Type B pancreatic cell (in vitro differentiated cells): ENCODE results near the gene PTPRM. TPM values are rescaled to one million over a fixed set of nuclear protein-coding genes. Genes with fewer than 3 reads are reported as not detected.

Source experiments
- DNase-seq: peaks from one replicate; pipeline ENCODE4 v3.0.0; 2021; ENCODE audit warnings: mixed read lengths; ENCODE audit not compliant: unreplicated experiment; ENCODE audit errors: extremely low spot score
- H3K27ac Mint-ChIP-seq: 2 replicates; pipeline ENCODE4 v1.8.0; 2021; ENCODE audit warnings: mild to moderate bottlenecking, mixed read lengths
- H3K27me3 Mint-ChIP-seq: 2 replicates; pipeline ENCODE4 v1.8.0; 2021; ENCODE audit warnings: mixed read lengths
- H3K36me3 Mint-ChIP-seq: 2 replicates; pipeline ENCODE4 v1.8.0; 2021; ENCODE audit warnings: mixed read lengths
- H3K4me1 Mint-ChIP-seq: one replicate; pipeline ENCODE4 v1.8.0; 2021; ENCODE audit warnings: mixed read lengths; ENCODE audit not compliant: unreplicated experiment
- H3K4me3 Mint-ChIP-seq: 2 replicates; pipeline ENCODE4 v1.8.0; 2021; ENCODE audit warnings: mild to moderate bottlenecking, mixed read lengths
- H3K9me3 Mint-ChIP-seq: 2 replicates; pipeline ENCODE4 v1.8.0; 2021; ENCODE audit warnings: mixed read lengths
- total RNA-seq: library from RNA; stranded (reverse); gene quantifications from 2 replicates; pipeline ENCODE4 v1.2.1, GENCODE V29; 2021; ENCODE audit warnings: low replicate concordance
- TF ChIP-seq, protein P1 (sequence below): fragments of 200-600 bp; sonication (generic); conservative IDR thresholded peaks from 2 replicates; pipeline ENCODE4 v1.5.0; 2021; ENCODE audit warnings: antibody characterized with exemption, mild to moderate bottlenecking

The PTPRM gene
- total RNA-seq, 1 donor from 2014 or later = 18.6 TPM

DNA sequence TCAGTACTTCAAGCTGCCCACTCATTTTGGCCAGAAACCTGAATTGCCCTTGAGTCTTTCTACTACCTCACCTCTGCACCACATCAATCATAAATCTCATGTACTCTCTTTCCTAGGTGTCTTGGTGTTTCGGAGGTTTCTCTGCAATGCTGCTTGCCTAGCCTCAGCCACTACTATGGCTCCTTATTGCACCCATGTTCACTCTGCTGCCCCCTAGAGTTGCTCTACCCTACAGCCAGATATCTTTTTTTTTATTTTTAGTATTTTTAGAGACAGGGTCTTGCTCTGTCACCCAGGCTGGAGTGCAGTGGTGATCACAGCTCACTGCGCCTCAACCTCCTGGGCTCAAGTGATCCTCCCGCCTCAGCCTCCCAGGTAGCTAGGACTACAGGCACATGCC, 413.0 kb downstream of the PTPRM start:
- no peak for DNase-seq
- H3K27me3 Mint-ChIP-seq = no peaks in the 10 kb centered on the region
- H3K4me1 Mint-ChIP-seq = peaks cover 8% of the 10 kb centered on the region
- H3K36me3 Mint-ChIP-seq = no peaks in the 10 kb centered on the region
- H3K9me3 Mint-ChIP-seq = peaks cover 4% of the 10 kb centered on the region
- H3K27ac Mint-ChIP-seq = peak overlapping the region; percentile 14
- no peak overlapping the region for H3K4me3 Mint-ChIP-seq
- TF ChIP-seq, protein P1, sequence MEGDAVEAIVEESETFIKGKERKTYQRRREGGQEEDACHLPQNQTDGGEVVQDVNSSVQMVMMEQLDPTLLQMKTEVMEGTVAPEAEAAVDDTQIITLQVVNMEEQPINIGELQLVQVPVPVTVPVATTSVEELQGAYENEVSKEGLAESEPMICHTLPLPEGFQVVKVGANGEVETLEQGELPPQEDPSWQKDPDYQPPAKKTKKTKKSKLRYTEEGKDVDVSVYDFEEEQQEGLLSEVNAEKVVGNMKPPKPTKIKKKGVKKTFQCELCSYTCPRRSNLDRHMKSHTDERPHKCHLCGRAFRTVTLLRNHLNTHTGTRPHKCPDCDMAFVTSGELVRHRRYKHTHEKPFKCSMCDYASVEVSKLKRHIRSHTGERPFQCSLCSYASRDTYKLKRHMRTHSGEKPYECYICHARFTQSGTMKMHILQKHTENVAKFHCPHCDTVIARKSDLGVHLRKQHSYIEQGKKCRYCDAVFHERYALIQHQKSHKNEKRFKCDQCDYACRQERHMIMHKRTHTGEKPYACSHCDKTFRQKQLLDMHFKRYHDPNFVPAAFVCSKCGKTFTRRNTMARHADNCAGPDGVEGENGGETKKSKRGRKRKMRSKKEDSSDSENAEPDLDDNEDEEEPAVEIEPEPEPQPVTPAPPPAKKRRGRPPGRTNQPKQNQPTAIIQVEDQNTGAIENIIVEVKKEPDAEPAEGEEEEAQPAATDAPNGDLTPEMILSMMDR = peak; percentile 36

DNA sequence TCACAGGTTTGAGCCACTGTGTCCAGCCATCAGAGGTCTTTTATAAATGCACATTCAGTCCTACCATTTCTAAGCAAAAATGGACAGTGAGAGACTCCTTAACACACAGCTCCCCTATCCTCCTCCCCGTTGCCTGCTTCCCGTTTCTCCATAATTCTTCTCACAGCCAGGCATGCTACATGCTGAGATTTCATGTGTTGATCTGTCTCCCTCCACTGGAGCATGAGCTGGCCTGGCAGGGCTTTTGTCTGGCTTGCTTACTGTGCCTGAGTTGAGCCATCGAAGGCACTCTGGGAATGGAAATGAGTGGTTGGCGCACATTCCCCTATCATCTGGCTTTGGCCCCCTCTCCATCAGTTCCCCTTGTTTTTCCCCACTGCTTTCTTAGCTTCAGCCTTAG, 413.5 kb downstream of the PTPRM start:
- Mint-ChIP-seq H3K4me3 (no peak overlapping the region), H3K4me1 (peaks cover 8% of the 10 kb centered on the region), H3K27ac (no peak overlapping the region), H3K9me3 (peaks cover 4% of the 10 kb centered on the region), H3K36me3 (no peaks in the 10 kb centered on the region), H3K27me3 (no peaks in the 10 kb centered on the region)
- TF ChIP-seq, protein P1 = no peak
- no peak for DNase-seq

DNA sequence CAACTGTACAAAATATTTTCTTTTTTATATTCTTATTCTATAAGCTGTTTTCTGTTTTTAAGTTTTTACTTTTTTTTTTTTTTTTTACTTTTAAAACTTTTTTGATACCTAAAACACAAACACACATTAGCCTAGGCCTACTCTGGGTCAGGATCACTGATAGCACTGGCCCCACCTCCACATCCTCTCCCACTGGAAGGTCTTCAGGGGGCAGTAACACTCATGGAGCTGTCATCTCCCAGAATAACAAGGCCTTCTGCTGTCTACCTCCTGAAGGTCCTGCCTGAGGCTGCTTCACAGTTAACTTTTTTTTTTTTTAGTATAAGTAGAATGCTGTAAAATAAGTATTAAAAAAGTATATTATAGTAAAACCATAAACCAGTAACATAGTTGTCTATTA, 415.1 kb downstream of the PTPRM start:
- Mint-ChIP-seq H3K36me3 (no peaks in the 10 kb centered on the region), H3K27me3 (no peaks in the 10 kb centered on the region), H3K4me1 (peaks cover 8% of the 10 kb centered on the region), H3K27ac (no peak overlapping the region), H3K4me3 (no peak overlapping the region), H3K9me3 (peaks cover 4% of the 10 kb centered on the region)
- no peak for DNase-seq
- TF ChIP-seq, protein P1 = no peak

DNA sequence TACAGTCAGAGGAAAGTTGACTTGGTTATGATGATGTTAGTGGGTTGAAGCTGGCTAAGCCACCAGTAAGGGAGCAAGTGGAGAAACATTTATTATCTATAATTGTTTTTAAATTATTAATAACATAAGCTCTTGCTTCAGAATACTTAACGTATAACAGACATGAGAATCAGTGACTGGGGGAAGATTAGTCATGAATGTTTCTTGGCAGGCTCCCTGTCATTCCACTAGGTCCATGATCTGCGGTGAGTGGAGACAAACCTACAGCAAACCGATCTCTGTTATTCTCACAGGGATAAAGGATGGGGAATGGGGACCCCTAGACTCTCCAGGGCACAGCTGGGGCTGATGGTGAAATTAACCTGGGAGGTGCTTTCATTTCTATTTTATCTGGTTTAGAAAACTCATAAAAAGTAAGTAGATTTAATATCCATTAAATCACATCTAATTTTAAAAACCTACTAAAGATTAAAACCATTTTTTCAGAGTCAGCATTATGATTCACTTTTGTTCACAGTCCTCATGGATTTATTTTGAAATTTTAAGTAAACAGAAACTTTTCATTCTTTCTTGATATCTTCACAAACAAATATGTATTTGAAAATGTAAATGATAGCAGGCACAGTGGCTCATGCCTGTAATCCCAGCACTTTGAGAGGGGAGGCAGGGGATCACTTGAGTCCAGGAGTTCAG, 420.3 kb downstream of the PTPRM start:
- no peak overlapping the region for H3K27ac Mint-ChIP-seq
- no peak for DNase-seq
- H3K27me3 Mint-ChIP-seq = no peaks in the 10 kb centered on the region
- peaks cover 4% of the 10 kb centered on the region for H3K36me3 Mint-ChIP-seq
- TF ChIP-seq, protein P1 = no peak
- peaks cover 9% of the 10 kb centered on the region for H3K9me3 Mint-ChIP-seq
- H3K4me1 Mint-ChIP-seq = no peaks in the 10 kb centered on the region
- no peak overlapping the region for H3K4me3 Mint-ChIP-seq

DNA sequence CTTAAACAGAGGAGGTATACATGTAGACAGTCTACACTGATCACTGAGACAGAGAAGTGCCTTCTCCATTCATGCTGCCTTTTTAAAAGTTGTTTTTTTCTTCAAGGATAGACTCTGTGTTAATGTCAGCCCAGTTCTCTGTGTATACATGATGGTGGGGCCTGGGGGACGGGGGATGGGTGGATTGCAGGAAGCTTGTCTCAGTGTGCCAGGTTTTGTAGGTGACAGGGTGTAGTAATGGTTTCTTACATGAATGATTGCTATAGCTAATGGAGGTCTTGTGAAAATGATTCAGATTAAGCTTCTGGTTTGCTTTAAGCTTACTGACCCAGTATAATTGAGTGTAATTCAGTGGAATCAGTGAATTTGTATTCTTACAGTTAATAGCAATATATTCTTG, 423.6 kb downstream of the PTPRM start:
- H3K36me3 Mint-ChIP-seq = peaks cover 4% of the 10 kb centered on the region
- TF ChIP-seq, protein P1 = no peak
- no peaks in the 10 kb centered on the region for H3K27me3 Mint-ChIP-seq
- no peak overlapping the region for H3K27ac Mint-ChIP-seq
- H3K4me3 Mint-ChIP-seq = no peak overlapping the region
- no peak for DNase-seq
- H3K4me1 Mint-ChIP-seq = no peaks in the 10 kb centered on the region
- H3K9me3 Mint-ChIP-seq = peaks cover 13% of the 10 kb centered on the region
